Measurements from ENCODE around the gene CCDC50. TPM values are rescaled to one million over a fixed set of nuclear protein-coding genes. Genes with fewer than 3 reads are reported as not detected.

The CCDC50 gene
- total RNA-seq, 1 experiment from 2014 or later: 77.2 TPM

DNA sequence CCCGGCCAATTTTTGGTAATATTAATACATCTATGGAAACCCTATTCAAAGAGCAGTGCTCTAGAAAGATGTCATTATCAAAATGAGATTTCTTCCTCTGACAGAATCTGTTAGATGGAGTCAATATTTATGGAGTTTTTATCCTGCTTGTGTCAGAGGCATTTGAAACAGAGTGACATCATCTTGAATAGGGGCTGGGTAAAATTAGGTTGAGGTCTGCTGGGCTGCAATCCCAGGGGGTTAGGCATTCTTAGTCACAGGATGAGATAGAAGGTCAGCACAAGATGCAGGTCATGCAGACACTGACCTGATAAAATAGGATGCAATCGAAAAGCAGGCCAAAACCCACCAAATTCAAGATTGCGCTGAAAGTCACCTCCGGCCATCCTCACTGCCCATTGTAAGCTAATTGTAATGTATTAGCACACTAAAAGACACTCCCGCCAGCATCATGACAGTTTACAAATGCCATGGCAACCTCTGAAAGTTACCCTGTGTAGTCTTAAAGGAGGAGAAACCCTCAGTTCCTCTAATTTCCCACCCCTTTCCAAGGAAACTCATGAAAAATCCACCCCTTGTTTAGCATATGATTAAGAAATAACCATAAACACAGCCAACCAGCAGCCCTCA lies 27.3 kb upstream of the CCDC50 start:
- ChIA-PET CTCF (no interaction called here), POLR2A (ENCODE audit: low non-redundant PET) (no interaction called here)
- DNase-seq (ENCODE audit: low spot score): no peak
- Histone ChIP-seq H3K27me3 (replicated peaks; ENCODE audit: insufficient read depth, low read depth, low read length, poor library complexity) (no peaks in the 10 kb centered on the region), H3K36me3 (ENCODE audit: insufficient read depth, low read length, poor library complexity, severe bottlenecking) (no peaks in the 10 kb centered on the region), H3K4me3 (ENCODE audit: low read depth, low read length, poor library complexity, severe bottlenecking) (no peak overlapping the region), H3K4me1 (ENCODE audit: insufficient read depth, low read length, poor library complexity, severe bottlenecking) (no peaks in the 10 kb centered on the region), H3K27ac (ENCODE audit: low read depth, low read length, poor library complexity, severe bottlenecking) (no peak overlapping the region), H3K9me3 (ENCODE audit: low read depth, low read length, poor library complexity, severe bottlenecking) (no peaks in the 10 kb centered on the region)
- intact Hi-C loops (cut with micrococcal nuclease; ENCODE audit: unreplicated experiment): no loop called here
- no TSS peak for BruUV-seq (replicated peaks)
- TF ChIP-seq CTCF (conservative IDR thresholded peaks at IDR 0.05; ENCODE audit: low read depth, low read length): no peak
- TF ChIP-seq EZH2 (IDR thresholded peaks at IDR 0.05; ENCODE audit: borderline replicate concordance, low read depth, low read length, poor library complexity, severe bottlenecking): no peak

DNA sequence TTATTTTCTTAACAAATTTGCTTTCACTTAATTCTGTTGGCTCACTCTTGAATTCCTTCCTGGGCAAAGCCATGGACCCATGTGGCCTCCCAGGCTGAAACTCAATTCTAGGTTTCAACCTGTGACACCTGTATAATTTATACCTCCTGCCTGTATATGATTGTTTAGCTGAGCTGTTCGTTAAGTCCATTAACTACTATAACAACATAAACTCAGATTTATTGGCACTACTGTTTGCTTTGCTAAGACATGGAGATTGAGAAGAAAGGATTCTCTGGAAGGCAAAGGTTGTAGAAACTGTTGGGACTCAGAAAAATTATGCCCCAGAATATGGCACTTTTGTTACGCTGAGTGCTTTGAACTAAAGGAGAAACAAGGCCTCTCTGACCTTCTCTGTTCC lies 26.7 kb upstream of the CCDC50 start:
- Histone ChIP-seq H3K27ac (ENCODE audit: low read depth, low read length, poor library complexity, severe bottlenecking) (no peak overlapping the region), H3K4me1 (ENCODE audit: insufficient read depth, low read length, poor library complexity, severe bottlenecking) (no peaks in the 10 kb centered on the region), H3K4me3 (ENCODE audit: low read depth, low read length, poor library complexity, severe bottlenecking) (no peak overlapping the region), H3K27me3 (replicated peaks; ENCODE audit: insufficient read depth, low read depth, low read length, poor library complexity) (no peaks in the 10 kb centered on the region), H3K36me3 (ENCODE audit: insufficient read depth, low read length, poor library complexity, severe bottlenecking) (no peaks in the 10 kb centered on the region), H3K9me3 (ENCODE audit: low read depth, low read length, poor library complexity, severe bottlenecking) (no peaks in the 10 kb centered on the region)
- ChIA-PET POLR2A (ENCODE audit: low non-redundant PET) (no interaction called here), CTCF (no interaction called here)
- no peak for TF ChIP-seq EZH2 (IDR thresholded peaks at IDR 0.05; ENCODE audit: borderline replicate concordance, low read depth, low read length, poor library complexity, severe bottlenecking)
- no peak for TF ChIP-seq CTCF (conservative IDR thresholded peaks at IDR 0.05; ENCODE audit: low read depth, low read length)
- DNase-seq (ENCODE audit: low spot score): no peak
- BruUV-seq (replicated peaks): no TSS peak
- intact Hi-C loops (cut with micrococcal nuclease; ENCODE audit: unreplicated experiment): no loop called here

DNA sequence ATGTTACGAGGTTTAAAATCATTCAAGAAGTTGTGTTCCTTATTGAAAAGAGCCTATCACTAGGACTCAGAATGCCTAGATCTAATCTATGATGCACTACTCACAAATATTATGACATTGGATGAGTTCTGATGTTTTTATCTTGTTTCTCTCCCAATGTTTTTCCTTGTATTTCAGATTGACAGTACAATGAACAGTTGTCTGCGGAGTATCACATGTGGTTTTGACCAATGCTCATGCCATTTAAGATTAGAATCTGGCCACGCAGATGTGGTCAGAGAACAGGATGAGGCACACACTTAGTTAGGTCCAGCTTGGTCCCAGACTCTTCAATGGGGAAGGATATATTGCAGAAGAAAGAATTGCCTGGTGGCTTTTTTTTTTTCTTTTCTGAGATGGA lies 25.6 kb upstream of the CCDC50 start:
- intact Hi-C loops (cut with micrococcal nuclease; ENCODE audit: unreplicated experiment): no loop called here
- DNase-seq (ENCODE audit: low spot score): no peak
- TF ChIP-seq EZH2 (IDR thresholded peaks at IDR 0.05; ENCODE audit: borderline replicate concordance, low read depth, low read length, poor library complexity, severe bottlenecking): no peak
- no peak for TF ChIP-seq CTCF (conservative IDR thresholded peaks at IDR 0.05; ENCODE audit: low read depth, low read length)
- no peaks in the 10 kb centered on the region for H3K36me3 ChIP-seq (ENCODE audit: insufficient read depth, low read length, poor library complexity, severe bottlenecking)
- no peaks in the 10 kb centered on the region for H3K27me3 ChIP-seq (replicated peaks; ENCODE audit: insufficient read depth, low read depth, low read length, poor library complexity)
- H3K9me3 ChIP-seq (ENCODE audit: low read depth, low read length, poor library complexity, severe bottlenecking): no peaks in the 10 kb centered on the region
- POLR2A ChIA-PET (ENCODE audit: low non-redundant PET): no interaction called here
- no peaks in the 10 kb centered on the region for H3K4me1 ChIP-seq (ENCODE audit: insufficient read depth, low read length, poor library complexity, severe bottlenecking)
- H3K4me3 ChIP-seq (ENCODE audit: low read depth, low read length, poor library complexity, severe bottlenecking): no peak overlapping the region
- no TSS peak for BruUV-seq (replicated peaks)
- H3K27ac ChIP-seq (ENCODE audit: low read depth, low read length, poor library complexity, severe bottlenecking): no peak overlapping the region
- CTCF ChIA-PET: no interaction called here
